CD4-positive, alpha-beta T cell treated with Interleukin-4 for 4 hours (primary cell): Measurements from ENCODE around the gene BCO1.

Source experiments
- DNase-seq: peaks from one replicate; pipeline ENCODE4 v3.0.0-alpha.2; 2020

BCO1 gene

DNA sequence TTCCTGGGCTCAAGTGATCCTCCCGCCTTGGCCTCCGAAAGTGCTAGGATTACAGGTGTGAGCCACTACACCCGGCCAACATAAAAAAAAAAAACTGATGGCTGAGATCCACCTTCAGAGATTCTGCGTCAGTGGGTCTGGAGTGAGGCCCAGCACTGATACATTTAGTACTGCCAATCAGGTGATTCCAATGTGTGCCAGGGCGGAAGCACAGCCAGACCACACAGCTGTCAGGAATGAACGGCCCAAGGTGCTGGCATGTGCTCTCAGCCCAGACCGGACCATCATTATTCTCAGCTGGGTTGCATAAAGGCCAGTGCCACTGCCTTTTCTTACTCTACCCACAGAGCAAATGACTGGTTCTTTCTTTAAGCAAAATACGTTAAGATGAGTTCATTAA is 1.2 kb upstream of the BCO1 start:
- no peak for DNase-seq

GRCh38 chr16:81237942-81238295 is 570 bp upstream of the BCO1 start:
- DNase-seq: no peak

- DNase-seq: no peak
These were observed 1.1 kb downstream of the BCO1 start for GRCh38 chr16:81239367-81240121.

GRCh38 chr16:81241706-81242105 is 3.2 kb downstream of the BCO1 start:
- DNase-seq: no peak

DNA sequence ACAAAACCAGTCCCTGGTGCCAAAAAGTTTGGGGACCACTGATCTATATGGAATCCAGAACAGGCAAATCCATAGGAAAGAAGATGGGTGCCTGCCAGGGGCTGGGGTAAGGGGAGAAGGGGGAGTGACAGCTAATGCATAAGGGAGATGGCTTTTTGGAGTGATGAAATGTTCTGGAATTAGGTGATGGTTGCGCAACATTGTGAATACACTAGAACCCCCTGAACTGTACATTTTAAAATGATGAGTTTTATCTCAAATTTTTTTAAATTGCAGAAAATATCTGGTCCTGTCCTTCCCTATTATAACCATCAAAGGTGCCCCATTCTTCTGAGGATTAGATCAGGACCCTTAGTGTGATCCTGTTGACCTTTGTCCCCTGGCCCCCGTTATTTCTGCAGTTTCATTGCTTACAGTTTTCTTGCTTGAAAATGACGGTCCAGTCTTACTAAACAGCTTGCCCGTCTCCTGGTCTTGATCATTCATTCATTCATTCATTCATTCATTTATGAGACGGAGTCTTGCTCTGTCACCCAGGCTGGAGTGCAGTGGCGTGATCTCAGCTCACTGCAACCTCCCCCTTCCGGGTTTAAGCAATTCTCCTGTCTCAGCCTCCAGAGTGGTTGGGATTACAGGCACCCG is 4.6 kb downstream of the BCO1 start:
- DNase-seq: no peak

GRCh38 chr16:81243942-81244341 is 5.5 kb downstream of the BCO1 start:
- DNase-seq: no peak

GRCh38 chr16:81251871-81252270 is 13.4 kb downstream of the BCO1 start:
- no peak for DNase-seq

GRCh38 chr16:81253141-81253540 is 14.7 kb downstream of the BCO1 start:
- DNase-seq: no peak

DNA sequence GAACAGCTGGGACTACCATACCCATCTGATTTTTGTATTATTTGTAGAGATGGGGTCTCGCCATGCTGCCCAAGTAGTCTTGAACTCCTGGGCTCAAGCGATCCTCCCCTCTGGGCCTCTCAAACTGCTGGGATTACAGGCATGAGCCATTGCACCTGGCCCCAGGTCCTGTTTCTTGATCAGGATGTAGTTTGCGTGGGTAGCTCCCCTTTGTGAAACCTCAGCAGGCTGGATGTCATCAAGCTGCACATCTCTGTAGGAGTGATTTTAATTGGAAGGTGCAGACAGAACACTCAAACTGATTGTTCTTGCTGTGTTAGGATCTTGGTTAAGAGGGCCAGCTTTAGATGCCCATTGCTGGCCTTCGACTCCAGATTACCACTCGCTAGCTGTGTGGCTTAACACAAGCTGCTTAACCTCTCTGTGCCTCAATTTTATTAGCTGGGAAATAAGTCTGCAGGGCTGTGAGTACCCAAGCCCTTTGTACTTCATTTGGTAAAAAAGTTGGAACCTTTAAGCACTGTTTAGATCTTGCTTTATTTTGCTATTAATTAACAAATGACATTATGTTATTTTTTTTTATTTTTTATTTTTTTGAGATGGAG is 16.5 kb downstream of the BCO1 start:
- DNase-seq: no peak

GRCh38 chr16:81259916-81260315 is 21.4 kb downstream of the BCO1 start:
- no peak for DNase-seq

DNA sequence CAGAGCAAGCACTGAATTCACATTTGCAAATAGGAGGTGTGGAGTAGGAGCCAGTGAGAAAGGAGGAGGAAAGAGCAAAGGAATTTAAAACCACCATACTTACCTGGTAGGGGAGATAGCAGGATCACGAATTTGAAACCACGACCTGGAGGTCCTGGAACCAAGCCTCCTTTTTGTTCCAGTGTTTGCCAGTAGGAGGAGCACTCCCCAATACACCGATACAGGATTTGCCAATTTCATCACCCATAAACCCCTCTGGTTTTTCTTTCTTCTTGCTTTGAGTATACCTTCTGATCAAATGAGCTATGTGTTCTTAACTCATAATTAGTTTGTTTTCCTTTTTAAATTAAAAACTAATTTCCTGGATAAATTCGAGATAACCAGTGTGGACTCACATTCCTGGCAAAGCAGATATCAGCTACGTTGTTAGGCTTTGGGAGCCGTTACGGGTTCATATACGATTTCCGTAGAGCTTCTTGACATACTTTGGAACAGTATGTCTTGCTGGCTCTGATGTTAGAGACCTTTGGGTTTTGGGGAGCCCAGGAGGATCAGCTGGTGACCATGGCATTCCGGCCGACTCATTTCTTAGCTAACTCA is 22.7 kb downstream of the BCO1 start:
- DNase-seq: peak; percentile 22

GRCh38 chr16:81263470-81264220 is 25.2 kb downstream of the BCO1 start:
- no peak for DNase-seq

DNA sequence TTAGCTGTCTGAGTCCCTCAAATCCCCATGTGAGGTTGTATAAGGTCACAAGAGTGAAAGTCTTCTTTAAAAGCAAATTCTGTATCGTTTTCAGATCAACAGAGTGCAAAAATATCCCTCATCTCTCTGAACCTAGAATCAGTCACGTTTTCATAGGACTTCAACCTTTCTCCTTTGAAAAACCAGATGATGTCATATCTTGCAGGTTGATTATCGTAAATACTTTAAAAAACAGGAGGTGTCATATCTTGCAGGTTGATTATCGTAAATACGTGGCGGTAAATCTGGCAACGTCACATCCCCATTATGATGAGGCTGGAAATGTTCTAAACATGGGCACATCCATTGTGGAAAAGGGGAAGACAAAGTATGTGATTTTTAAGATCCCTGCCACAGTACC is 25.9 kb downstream of the BCO1 start:
- no peak for DNase-seq

DNA sequence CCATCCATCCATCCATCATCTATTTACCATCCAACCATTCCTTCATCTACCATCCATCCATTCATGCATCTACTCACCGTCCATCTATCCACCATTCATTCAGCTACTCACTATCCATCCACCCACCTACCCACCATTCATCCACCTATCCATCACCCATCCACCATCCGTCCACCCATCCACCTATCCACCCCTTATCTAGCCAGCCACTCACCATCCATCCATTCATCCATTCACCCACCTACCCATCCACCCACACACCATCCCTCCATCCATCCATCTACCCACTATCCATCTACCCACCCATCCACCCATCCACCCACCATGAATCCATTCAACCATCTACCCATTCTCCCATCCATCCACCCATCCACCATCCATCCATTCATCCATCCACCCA is 26.6 kb downstream of the BCO1 start:
- DNase-seq: no peak

DNA sequence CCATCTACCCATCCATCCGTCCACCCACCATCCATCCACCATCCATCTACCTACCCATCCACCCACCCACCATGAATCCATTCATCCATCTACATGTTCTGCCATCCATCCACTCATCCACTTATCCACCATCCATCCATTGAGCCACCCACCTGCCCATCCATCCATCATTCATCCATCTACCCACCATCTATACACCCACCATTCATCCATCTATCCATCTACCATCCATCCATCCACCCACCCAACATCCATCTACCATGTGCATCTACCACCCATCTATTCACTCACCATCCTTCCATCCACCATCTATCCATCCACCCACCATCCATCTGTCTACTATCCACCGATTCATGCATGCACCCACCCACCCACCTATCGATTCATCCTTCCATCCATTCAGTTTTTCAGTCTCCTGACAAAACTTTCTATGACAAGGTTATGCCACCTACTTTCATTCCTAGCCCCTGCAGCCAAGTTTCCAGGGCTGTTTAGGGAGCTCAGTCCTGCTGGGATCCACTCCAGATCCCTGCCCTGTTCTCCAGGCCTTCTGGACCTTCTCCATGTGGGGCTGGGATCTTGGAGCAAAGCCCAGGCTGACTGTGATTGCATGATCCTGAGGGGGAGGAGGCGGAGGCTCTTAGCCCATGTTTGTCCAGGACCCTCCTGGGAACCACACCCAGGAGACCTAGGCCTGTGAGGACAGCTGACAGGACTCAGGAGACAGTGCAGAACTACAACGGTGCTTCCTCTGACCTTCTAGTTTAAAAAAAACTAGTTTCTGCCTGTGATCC is 27.4 kb downstream of the BCO1 start:
- no peak for DNase-seq

DNA sequence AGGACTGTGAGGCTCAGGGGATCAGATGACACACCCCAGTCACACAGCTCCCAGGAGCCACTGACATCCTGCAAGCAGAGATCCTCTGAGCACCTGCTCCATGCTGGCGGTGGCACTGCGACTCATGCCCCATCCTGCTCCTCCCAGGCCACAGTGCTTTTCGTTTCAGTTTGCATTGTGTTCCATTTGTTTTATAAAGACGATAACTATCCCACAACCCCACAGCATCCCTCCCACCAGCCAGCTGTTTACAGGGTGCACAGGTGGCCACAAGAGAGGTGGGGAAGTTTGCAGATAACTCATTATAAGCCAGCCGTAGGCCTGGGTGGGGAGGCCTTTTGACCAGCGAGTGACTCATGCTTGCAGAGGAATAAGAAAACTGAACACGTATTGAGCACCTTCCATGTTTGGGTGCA is 28.2 kb downstream of the BCO1 start:
- no peak for DNase-seq

- DNase-seq: no peak
These were observed 30.0 kb downstream of the BCO1 start for GRCh38 chr16:81268509-81268908.

- no peak for DNase-seq
These were observed 34.9 kb downstream of the BCO1 start for GRCh38 chr16:81273223-81273950.

- DNase-seq: no peak
These were observed 36.6 kb downstream of the BCO1 start for GRCh38 chr16:81275064-81275532.

DNA sequence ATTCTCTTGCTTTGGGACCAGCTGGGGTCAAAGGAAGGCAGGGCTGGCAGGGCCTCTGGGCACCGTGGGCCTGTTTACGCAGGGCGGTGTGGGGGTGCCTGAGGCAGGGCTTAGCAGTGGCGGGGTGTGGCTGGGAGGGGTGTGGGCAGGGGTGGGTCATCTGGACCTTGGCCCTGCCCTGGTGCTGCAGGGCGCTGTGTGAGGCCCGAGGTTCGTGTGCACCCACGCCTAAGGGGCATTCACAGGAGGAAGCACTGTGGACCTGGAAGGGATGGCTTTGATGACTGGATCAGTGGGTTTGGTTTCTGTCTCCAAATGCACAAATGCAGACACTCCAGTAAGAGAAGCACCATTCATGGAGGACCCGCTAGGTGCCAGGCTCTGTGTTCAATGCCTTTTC is 37.3 kb downstream of the BCO1 start:
- no peak for DNase-seq

GRCh38 chr16:81276323-81276722 is 37.8 kb downstream of the BCO1 start:
- DNase-seq: no peak
